ENCODE measurements around the gene LMX1B. TPM values are rescaled to one million over a fixed set of nuclear protein-coding genes. Genes with fewer than 3 reads are reported as not detected.
A peak's percentile ranks its signal among the peaks of the same experiment; 100 is the strongest.
"Not testable (repeated sequence)": the region's sequence is repeated elsewhere in the genome, so short reads cannot be mapped to it uniquely, and the experiment has no call there.

The LMX1B gene
- total RNA-seq, 1 experiment from 2014 or later, result not detected

- no peak overlapping the region for H3K4me3 Mint-ChIP-seq (ENCODE audit: low read depth, unreplicated experiment)
- TF ChIP-seq, protein P1, sequence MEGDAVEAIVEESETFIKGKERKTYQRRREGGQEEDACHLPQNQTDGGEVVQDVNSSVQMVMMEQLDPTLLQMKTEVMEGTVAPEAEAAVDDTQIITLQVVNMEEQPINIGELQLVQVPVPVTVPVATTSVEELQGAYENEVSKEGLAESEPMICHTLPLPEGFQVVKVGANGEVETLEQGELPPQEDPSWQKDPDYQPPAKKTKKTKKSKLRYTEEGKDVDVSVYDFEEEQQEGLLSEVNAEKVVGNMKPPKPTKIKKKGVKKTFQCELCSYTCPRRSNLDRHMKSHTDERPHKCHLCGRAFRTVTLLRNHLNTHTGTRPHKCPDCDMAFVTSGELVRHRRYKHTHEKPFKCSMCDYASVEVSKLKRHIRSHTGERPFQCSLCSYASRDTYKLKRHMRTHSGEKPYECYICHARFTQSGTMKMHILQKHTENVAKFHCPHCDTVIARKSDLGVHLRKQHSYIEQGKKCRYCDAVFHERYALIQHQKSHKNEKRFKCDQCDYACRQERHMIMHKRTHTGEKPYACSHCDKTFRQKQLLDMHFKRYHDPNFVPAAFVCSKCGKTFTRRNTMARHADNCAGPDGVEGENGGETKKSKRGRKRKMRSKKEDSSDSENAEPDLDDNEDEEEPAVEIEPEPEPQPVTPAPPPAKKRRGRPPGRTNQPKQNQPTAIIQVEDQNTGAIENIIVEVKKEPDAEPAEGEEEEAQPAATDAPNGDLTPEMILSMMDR (IDR thresholded peaks at IDR 0.05; ENCODE audit: unreplicated experiment), result no peak
- no peaks in the 10 kb centered on the region for H3K9me3 Mint-ChIP-seq (ENCODE audit: low read depth, unreplicated experiment)
- no peaks in the 10 kb centered on the region for H3K4me1 Mint-ChIP-seq (ENCODE audit: low read depth, unreplicated experiment)
- H3K36me3 Mint-ChIP-seq (ENCODE audit: insufficient read depth, unreplicated experiment), result no peaks in the 10 kb centered on the region
- CTCF ChIA-PET, result interaction anchor here (0.7 kb wide), 1 partner anchor 12 kb away, joined by 4 read pairs; no protein-coding TSS in a partner anchor
- H3K27ac Mint-ChIP-seq (ENCODE audit: unreplicated experiment), result no peak overlapping the region
- BruUV-seq (replicated peaks), result no TSS peak
- peaks cover 37% of the 10 kb centered on the region for H3K27me3 Mint-ChIP-seq (ENCODE audit: unreplicated experiment)
- intact Hi-C loops (cut with micrococcal nuclease; ENCODE audit: unreplicated experiment), result no loop called here
- DNase-seq, result no peak
Observed at GRCh38 chr9:126715382-126715781, 101.7 kb downstream of the LMX1B start.

DNA sequence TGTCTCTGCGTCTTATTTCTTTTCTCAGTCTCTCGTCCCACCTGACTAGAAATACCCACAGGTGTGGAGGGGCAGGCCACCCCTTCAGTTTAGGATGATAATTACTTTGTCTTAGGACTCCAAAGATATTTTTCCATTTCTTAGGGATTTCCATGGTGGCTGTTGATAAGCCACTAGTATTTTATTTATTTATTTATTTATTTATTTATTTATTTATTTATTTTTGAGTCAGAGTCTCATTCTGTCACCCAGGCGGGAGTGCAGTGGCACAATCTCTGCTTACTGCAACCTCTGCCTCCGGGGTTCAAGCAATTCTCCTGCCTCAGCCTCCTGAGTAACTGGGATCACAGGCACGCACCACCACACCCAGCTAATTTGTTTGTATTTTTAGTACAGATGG is 103.7 kb downstream of the LMX1B start:
- H3K4me1 Mint-ChIP-seq (ENCODE audit: low read depth, unreplicated experiment); CTCF ChIA-PET; DNase-seq; H3K9me3 Mint-ChIP-seq (ENCODE audit: low read depth, unreplicated experiment); H3K36me3 Mint-ChIP-seq (ENCODE audit: insufficient read depth, unreplicated experiment); H3K27ac Mint-ChIP-seq (ENCODE audit: unreplicated experiment); BruUV-seq (replicated peaks); H3K4me3 Mint-ChIP-seq (ENCODE audit: low read depth, unreplicated experiment); intact Hi-C loops (cut with micrococcal nuclease; ENCODE audit: unreplicated experiment): not testable (repeated sequence)
- peaks cover 37% of the 10 kb centered on the region for H3K27me3 Mint-ChIP-seq (ENCODE audit: unreplicated experiment)

- no peaks in the 10 kb centered on the region for H3K9me3 Mint-ChIP-seq (ENCODE audit: low read depth, unreplicated experiment)
- CTCF ChIA-PET, result no interaction called here
- H3K27ac Mint-ChIP-seq (ENCODE audit: unreplicated experiment), result no peak overlapping the region
- TF ChIP-seq, protein P1 (IDR thresholded peaks at IDR 0.05; ENCODE audit: unreplicated experiment), result no peak
- peaks cover 49% of the 10 kb centered on the region for H3K27me3 Mint-ChIP-seq (ENCODE audit: unreplicated experiment)
- intact Hi-C loops (cut with micrococcal nuclease; ENCODE audit: unreplicated experiment), result no loop called here
- H3K36me3 Mint-ChIP-seq (ENCODE audit: insufficient read depth, unreplicated experiment), result peaks cover 10% of the 10 kb centered on the region
- no TSS peak for BruUV-seq (replicated peaks)
- H3K4me3 Mint-ChIP-seq (ENCODE audit: low read depth, unreplicated experiment), result no peak overlapping the region
- DNase-seq, result peak; percentile 58
- H3K4me1 Mint-ChIP-seq (ENCODE audit: low read depth, unreplicated experiment), result no peaks in the 10 kb centered on the region
Observed at GRCh38 chr9:126719618-126720031, 105.9 kb downstream of the LMX1B start.

DNA sequence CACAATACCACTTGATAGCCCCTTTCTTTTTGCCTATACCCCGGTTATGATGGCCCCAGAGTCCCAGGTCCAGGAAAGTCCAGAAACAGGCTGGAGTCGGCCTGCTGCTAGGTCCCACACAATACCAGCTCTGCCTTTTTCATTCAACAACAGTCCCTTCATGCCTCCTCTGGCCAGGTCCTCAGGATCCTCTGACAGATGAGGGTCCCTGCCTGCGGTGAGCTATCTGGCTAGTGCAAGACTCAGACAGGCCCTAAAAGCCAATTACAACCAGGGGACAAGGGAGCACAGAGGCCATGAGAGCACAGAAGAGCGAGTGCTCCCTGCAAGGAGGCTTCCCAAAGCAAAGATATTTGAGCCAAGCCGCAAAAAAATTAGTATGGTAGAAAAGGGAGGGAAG is 106.3 kb downstream of the LMX1B start:
- H3K9me3 Mint-ChIP-seq (ENCODE audit: low read depth, unreplicated experiment), result no peaks in the 10 kb centered on the region
- TF ChIP-seq, protein P1 (IDR thresholded peaks at IDR 0.05; ENCODE audit: unreplicated experiment), result no peak
- H3K27me3 Mint-ChIP-seq (ENCODE audit: unreplicated experiment), result peaks cover 45% of the 10 kb centered on the region
- no TSS peak for BruUV-seq (replicated peaks)
- CTCF ChIA-PET, result no interaction called here
- no peak overlapping the region for H3K4me3 Mint-ChIP-seq (ENCODE audit: low read depth, unreplicated experiment)
- H3K36me3 Mint-ChIP-seq (ENCODE audit: insufficient read depth, unreplicated experiment), result peaks cover 10% of the 10 kb centered on the region
- H3K4me1 Mint-ChIP-seq (ENCODE audit: low read depth, unreplicated experiment), result no peaks in the 10 kb centered on the region
- no peak for DNase-seq
- intact Hi-C loops (cut with micrococcal nuclease; ENCODE audit: unreplicated experiment), result no loop called here
- H3K27ac Mint-ChIP-seq (ENCODE audit: unreplicated experiment), result no peak overlapping the region

DNA sequence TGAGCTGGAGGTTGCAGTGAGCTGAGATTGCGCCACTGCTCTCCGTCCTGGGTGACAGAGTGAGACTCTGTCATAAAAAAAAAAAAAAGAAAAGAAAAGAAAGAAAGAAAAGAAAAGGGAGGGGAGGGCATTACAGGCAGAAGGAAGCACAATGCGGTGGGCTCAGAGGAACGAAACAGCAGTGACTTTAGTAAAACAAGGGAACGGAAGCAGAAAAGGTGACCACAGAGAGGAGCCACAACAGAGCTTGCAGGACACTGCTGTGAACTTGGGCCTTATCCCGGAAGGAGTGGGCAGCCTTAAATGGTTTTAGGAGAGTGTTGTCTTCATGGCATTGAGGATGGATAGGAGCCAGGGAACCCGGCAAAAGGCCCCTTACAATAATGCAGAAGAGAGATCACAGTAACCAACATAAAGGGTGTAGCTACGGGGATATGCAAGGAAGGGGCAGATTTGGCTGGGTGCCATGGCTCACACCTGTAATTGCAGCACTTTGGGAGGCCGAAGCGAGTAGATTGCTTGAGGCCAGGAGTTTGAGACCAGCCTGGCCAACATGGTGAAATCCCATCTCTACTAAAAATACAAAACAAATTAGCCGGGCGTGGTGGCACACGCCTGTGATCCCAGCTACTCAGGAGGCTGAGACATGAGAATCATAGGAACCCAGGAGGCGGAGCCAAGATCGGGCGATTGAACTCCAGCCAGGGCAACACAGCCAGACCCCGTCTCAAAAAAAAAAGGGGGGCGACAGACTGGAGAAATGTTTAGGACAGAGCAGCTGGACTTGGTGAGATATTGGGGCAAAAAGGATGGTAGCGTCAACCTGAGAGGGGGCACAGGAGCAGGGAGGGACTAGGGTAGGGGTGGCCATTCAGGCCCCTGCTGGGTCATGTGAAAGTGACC is 107.2 kb downstream of the LMX1B start:
- H3K27ac Mint-ChIP-seq (ENCODE audit: unreplicated experiment), result no peak overlapping the region
- intact Hi-C loops (cut with micrococcal nuclease; ENCODE audit: unreplicated experiment), result no loop called here
- no peaks in the 10 kb centered on the region for H3K9me3 Mint-ChIP-seq (ENCODE audit: low read depth, unreplicated experiment)
- peaks cover 43% of the 10 kb centered on the region for H3K27me3 Mint-ChIP-seq (ENCODE audit: unreplicated experiment)
- TF ChIP-seq, protein P1 (IDR thresholded peaks at IDR 0.05; ENCODE audit: unreplicated experiment), result no peak
- no peak overlapping the region for H3K4me3 Mint-ChIP-seq (ENCODE audit: low read depth, unreplicated experiment)
- H3K36me3 Mint-ChIP-seq (ENCODE audit: insufficient read depth, unreplicated experiment), result peaks cover 10% of the 10 kb centered on the region
- H3K4me1 Mint-ChIP-seq (ENCODE audit: low read depth, unreplicated experiment), result no peaks in the 10 kb centered on the region
- DNase-seq, result no peak
- no TSS peak for BruUV-seq (replicated peaks)
- CTCF ChIA-PET, result interaction anchor here (0.7 kb wide), 1 partner anchor 1510 kb away, joined by 3 read pairs; no protein-coding TSS in a partner anchor

Data from Calu3 (cell line).